Fibroblast of skin of abdomen (primary cell): Measurements from ENCODE around the gene PIP5K1C.
A peak's percentile ranks its signal among the peaks of the same experiment; 100 is the strongest.
"Not testable (repeated sequence)": the region's sequence is repeated elsewhere in the genome, so short reads cannot be mapped to it uniquely, and the experiment has no call there.

ENCODE experiments used
- DNase-seq: peaks from one replicate; pipeline ENCODE4 v3.0.0-alpha.2; 2013

The PIP5K1C gene

DNA sequence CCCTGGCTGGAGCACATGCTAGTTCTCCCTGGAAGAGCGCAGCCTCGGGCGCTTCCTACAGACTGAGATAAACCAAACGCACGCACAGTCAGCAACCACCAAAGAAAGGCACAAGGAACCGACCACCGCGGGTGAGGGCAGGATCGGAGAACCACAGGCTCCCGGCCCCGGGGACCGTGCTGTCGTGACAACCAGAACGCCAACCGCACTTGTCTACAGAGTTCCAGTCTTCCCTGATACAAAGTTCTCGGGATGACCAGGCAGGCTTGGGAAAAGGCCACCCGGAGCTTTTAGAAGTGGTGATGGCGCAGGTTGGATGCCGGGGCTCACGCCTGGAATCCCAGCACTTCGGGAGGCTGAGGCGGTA, 40.5 kb downstream of the PIP5K1C start:
- no peak for DNase-seq

DNA sequence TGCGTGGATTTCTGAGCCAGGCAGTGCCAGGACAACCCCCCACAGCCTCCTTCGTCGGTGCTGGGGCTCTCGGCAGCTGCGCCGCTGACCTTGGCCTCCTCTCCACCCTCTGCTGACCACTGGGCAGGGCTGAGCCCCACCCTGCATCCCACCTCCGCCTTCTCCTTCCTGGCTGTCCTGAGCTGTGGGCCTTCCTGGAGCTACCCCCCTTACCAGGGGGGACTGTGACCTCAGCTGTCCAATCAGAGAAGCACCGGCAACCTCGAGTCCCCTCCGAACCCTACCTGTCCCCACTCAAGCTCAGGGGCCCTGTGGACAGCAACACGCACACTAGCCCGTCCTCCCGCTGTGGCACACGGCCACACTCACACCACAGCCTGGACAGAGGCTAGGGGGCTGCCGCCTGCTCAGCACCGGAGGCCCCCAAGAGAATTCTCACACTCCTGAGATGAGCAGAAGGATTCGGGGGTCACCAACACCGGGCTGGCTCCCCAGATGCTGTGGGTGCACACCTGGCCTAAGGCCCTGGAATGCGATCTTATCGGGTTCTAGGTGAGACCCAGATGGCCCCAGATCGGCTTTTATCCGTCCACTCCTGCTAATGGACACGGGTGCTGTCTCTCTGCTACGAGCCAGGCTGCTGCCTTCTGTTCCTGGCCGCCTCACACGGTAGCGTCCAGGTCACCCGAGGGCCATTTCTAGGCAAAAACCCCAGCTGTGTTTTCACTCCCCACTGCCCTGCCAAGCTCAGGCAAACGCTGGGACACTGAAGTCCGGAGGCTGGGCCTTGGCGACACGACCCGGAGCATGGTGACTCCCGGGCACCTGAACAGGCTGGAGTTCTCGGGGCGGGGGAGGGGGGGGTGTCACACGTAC, 41.2 kb downstream of the PIP5K1C start:
- DNase-seq = no peak

DNA sequence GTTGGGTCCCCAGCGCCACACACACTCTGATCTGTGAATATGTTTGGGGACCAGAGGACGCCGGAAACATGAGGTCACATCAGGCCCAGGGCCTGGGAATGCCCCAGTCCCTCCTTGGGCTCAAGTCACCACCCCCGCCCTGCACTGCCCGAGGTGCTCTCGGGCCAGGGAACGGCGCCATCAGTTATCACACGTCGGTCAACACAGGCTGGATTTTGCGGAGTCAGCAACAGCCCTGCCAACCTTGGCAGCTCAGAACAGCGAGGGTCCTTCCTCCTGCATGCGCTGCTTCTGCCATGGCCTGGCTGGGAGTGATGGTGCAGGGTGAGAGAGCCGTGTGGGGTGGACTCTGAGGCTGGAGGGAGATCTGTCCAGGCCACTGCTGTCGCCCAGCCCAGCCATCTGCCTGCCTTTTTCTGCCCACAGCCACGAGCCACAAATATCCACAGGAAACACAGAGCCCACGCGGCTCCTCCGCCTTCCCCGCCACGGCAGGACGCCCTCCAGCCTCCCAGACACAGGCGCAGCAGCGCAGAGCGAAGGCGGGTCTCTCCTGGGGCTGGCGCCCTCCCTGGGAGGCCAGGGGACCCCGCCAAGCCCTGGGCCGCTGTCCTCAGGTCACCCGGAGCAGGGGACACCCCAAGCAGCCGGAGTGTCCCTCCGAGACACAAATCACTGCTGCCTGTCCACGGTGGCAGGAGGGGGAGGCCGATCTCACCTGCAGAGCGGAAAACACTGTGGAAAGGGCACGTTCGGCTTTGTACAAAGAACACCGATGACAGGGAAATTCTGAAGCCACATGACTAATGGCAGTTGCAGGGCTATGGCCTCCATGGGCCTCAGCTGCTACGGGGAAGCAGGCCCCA, 42.0 kb downstream of the PIP5K1C start:
- DNase-seq = no peak

DNA sequence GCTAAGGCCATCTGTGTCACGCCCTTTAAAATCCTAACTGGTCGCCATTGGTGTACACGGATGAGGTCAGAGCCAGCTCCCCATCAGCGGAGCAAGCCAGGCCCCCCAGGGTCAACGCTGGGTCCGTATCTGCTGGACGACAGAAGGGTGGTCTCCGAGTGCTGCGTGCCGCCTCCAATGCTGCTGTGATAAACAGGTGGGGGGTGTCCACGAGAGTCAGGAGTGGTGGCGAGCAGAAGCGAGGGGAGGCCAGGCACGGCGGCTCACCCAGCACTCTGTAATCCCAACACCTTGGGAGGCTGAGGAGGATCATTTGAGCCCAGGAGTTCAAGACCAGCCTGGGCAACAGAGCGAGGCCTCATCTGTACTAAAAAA, 42.9 kb downstream of the PIP5K1C start:
- no peak for DNase-seq

DNA sequence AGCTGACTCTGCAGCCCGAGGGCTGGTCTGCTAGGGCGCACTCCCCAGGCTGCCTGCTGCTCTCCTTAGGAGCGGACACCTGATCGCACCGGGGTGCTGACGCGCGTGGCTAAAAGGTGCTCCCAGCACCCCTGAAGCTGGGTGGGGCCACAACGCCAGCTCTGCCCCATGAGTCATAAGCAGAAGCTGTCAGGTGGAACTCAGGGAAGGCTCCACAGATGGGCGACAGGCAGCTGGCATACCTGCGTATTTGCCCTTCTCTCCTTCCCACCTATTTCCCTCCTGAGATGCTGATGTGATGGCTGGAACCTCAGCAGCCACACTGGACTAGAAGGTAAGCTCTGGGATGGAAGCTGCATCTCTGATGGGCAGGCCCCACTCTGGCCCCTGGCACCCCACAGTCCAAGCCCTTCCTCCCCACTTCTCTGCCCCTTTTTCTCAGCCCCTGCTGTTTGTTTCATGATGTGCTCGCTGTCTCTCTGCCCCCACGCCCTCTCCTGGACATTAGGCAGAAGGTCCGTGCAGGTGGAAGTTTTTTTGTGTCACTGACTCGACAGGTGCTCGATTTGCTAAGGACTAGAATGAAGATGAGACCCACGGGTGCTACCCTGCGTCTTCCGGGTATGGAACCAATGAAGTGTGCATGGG, 43.4 kb downstream of the PIP5K1C start:
- no peak for DNase-seq

DNA sequence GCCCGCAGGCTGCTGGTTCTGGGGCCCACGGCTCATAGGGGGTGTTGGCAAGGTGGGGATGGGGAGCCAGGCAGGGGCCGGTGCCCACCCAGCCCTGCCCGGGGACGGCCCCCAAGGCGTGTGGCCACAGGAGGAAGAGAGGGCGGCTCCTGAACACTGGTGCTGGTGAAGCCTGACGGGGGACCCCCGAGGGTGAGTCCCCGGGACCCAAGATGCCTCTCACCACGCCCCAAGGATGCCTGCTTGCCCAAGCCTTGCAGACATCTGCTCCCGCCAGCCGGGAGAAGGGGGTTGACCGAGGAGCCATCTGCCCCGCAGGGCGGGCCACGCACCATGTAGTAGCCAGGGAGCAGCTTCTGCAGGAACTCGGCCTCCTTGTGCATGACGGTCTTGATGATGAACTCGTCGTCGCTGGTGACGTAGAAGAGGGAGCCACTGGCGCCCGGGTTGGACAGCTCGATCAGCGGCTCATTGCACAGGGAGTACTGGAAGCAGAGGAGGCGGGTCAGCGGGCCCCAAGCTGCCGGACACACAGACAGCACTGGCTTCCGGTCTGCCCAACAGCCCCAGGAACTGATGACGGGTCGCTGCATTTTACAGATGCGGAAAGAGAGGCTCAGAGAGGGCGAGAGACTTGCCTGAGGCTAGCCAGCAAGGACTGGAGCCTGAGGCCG, 44.1 kb downstream of the PIP5K1C start:
- peak; percentile 50 for DNase-seq

DNA sequence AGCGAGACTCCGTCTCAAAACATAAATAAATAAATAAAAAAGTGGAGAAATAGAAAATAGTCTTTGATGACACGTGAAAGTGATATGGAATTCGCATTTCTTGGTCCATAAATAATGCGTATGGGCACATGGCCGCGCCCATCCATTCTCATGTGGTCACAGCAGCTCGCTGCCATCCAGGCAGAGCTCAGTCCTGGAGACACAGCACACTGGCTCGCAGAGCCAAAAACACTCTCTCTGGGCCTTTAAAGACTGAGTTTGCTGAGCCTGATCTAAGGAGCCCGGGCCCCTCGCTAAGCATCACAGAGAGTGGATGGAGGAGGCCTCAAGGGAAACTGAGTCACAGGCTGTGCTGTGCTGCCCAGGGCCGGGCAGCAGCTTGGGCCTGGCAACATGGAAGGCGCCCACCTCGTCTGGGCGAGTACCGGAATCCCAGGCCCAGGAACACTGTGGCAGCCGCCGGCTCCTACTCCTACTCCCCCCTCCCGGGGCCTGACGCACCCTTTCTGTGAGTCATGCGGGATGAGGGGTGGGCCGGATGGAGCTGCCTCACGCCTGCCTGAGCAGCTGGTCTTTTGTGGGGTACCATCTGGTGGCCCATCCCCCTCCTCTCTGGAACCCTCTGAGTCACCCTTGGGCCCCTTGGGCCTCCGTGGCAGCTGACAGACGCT, 44.7 kb downstream of the PIP5K1C start:
- DNase-seq = peak; percentile 97

DNA sequence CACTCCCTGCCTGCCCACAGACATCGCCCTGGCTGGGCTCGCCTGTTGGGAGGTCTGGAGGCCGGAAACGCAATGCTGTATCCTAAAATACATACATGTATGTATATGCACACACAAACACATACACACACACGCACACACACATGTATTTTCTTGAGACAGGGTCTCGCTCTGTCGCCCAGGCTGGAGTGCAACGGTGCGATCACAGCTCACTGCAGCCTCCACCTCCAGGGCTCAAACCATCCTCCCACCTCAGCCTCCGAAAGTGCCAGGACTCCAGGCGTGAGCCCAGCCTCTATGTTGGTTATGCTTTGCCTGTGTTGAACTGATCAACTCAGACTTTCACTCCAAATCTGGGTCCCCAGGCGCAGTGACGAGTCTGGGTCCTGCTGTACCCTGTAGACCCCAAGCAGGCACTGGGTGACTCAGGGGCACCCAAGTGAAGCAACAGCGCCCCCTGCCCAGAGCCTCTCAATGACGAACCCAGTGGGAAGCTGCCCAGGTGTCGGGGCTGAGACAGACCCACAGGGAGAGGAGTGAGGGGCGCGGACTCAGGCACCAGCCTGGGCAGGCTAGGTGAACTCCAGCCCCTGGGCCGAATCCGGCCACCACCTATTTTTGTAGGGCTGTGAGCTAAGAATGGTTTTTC, 46.3 kb downstream of the PIP5K1C start:
- no peak for DNase-seq

DNA sequence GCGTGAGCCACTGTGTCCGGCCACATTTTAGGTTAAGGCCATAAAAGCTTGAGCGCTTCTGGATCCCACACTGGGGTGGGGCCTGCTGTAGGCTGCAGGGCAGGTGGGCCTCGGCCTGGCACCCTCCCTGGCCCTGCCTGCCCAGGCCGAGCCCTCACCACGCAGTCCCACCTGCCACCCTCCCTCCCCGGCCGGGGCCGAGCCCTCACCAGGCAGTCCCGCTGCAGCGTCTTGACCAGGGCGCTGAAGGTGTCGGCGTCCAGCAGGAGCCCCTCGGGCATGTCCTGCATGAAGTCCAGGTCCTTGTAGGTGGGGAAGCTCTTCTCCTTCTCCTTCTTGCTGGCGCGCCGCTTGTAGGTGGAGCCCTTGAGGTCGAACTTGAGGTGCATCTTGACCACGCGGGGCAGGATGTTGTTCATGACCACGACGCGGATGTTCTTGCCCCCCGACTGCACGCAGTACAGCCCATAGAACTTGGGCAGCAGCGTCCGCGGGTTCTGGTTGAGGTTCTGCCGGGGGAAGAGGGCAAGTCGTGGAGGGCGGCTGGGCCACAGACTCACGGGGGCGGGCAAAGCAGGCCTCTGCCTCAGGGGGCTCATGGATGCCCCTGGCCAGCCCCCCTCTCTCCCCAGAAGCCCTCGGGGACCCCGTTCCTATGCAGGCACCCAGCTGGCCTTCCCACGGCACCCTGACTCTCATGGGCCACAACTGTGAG, 47.0 kb downstream of the PIP5K1C start:
- no peak for DNase-seq

DNA sequence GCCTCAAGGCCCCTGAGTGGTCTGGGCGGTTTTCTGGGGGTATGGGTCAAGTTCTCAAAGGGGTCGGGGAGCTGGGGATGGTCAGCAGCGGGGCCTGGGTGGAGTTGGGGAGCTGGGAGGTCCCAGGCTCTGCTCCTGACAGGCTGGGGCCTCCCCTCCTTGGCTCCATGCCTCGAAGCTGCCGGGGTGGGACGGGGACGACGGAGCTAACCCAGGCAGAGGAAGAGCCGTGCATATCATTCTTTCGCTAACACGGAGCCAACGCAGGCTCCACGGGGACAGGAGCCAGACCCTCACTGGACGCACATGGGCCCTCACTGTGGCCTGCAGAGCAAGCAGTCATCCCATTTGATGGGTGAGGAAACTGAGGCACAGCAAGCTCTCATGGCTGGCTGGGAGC, 47.8 kb downstream of the PIP5K1C start:
- DNase-seq = no peak

DNA sequence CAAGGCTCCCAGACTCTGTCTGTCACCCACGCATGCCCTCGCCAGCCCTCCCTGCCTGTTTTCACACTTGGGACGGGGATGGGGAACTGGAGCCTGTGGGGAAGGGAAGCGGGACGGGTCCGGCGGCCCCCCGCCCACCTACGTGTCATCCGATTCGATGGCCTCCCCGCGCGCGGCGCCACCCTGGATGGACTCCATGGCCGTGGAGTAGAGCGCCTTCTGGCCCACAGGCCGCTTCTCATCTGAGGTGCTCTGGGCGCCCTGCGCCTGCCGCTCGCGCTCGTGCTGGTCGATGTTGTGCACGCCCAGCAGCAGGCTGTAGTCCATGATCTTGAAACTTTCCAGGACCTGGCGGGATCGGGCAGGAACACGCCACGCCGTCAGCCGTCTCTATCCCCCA, 48.6 kb downstream of the PIP5K1C start:
- DNase-seq = no peak

DNA sequence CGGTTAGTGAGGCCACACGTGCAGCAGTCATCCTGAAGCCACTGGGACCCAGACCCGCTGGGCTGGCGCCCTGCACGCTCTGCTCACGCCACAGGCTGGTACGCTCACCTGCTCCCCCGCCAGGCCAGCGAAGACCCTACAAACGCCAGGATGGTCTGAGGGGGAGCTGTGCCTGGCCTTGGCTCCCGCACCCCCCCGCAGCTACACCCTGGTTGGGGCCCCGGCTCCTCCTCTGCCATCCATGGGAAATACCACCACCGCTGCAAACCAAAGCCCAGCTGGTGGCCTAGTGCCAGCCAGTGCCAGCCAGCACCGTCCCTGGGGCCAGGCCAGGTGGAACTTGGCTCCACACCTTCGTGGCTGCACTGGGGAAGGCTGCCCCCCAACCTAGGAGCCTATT, 50.4 kb downstream of the PIP5K1C start:
- DNase-seq = no peak

DNA sequence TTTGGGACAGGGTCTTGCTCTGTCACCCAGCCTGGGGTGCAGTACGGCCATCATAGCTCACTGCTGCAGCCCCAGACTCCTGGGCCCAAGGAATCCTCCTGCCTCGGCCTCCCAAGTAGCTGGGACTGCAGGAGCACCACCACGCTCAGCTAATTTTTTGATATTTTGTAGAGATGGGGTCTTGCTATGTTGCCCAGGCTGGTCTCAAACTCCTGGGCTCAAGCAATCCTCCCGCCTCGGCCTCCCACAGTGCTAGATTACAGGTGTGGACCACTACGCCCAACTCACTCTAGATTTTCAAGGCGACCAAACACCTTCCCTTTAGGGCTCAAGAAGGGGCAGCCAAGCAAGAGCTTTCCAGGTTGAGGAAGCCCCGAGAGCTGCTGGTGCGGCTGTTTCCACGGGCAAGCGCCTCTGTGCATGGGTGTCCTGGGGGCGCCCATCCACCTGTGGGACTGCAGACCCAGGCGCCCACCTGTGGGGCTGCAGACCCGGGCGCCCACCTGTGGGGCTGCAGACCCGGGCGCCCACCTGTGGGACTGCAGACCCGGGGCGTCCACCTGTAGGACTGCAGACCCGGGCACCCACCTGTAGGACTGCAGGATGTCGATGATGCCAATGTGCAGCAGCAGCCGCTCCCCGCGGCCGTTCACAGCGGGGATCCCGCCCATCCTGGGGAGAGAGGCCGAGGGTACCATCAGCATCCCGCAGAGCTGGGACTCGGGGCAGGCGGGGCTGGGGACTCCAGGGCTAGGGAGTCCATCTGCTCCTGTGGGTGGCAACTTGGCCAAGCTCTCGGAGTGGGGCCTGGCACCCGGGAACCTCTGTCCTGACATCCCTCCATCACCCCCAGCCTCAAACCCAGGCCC, 52.0 kb downstream of the PIP5K1C start:
- no peak for DNase-seq

DNA sequence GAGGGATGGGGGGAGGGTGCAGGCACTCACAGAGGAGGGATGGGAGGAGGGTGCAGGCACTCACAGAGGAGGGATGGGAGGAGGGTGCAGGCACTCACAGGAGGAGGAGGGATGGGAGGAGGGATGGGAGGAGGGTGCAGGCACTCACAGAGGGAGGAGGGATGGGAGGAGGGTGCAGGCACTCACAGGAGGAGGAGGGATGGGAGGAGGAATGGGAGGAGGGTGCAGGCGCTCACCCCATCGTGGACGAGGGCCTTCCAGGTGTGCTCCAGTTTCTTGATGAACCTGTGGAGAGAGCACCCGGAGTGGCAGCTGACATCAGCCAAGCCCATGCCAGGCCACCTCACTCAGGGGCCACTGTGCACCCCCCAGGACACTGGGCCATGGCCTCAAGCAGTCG, 53.2 kb downstream of the PIP5K1C start:
- DNase-seq = not testable (repeated sequence)

DNA sequence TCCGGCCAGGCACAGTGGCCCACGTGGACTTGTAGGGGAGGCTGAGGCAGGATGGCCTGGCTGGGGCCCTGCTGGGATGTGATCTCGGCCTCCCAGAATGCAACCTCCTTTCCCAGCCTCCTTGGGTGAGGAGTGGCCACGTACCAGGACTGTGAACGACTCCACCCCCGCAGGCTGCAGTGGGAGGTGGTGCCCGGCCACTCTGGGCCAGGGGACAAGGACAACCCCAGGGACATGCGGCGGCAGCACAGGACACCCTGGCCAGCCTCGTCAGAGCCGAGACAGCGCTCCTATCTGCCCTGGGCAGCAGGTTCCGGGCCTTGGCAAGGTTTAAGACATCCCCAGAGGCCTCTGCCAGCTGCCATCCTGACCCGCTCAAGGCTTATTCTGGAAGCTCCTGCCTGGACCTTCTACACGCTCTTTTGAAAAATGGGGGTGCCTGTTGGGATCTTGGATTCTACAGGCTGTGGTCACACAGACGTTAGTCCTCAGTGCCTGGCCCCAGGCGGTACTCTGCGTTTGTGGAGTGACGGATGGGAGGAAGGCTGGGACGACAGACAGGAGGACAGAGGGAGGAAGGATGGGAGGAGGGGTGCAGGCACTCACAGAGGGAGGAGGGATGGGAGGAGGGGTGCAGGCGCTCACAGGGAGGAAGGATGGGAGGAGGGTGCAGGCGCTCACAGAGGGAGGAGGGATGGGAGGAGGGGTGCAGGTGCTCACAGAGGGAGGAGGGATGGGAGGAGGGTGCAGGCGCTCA, 53.8 kb downstream of the PIP5K1C start:
- no peak for DNase-seq

DNA sequence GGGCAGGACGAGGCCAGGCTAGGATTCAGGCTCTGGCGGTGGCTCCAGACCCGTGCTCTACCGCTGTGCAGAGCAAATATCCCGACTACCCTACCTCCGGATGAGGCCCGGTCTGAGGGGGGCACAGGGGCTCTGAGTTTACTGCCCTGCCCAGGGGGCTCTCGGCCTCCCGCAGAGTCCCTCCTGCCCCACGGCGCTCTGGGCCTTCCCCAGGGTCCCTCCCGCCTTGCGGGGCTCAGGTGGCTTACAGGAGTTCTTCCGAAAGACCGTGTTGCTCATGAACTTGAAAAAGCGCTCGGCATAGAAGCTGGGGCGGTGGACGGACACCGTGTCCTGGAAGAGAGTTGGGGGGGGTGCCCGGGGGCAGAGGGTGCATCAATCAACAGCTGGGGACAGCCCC, 54.5 kb downstream of the PIP5K1C start:
- no peak for DNase-seq

DNA sequence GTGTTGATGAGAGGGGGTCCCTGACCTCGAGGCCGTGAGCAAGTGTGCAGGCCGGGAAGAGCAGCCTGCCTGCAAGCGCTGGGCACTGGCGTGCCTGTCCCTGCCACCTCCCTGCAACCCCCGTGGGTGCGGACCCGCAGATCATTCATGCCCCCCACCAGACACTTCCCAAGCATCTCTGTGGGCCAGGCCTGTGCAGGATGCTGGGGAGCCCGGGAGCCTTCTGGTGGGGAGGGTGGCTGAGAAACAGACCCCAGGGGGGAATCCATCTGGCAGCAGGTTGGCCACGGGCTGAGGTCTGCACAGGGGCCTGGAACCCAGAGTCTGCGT, 55.2 kb downstream of the PIP5K1C start:
- DNase-seq = no peak

DNA sequence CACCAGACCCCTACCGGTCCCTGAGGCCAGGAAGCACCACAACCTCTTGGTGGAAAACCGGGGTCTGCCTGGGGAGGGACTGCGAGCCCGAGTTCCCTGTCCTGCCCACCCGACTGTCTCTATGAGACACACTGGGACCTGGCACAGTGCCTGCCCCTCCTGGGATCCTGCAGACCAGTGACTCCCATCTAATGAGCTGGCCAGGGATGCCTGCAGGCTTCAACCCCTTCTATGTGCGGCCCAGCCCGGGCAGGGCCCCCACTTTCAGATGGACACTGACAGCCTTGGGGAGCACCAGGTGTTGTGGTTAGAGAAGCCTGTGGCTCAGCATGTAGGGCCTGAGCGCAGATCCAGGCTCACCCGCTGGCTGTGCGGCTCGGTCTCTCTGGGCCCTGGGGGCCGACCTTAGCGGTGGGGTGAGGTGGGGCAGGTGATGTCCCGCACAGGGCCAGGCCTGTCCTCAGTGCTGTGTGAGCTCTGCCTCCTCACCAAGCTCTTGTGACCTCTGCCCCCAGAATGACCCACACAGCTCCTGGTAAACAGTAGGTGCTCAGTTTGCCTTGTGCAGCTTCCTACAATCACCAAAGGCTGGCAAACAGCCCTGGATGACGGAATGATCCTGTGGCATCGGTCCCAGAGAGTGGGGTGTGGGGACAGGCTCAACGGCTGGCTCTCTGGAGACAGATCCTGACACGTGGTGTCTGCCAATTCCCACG, 55.8 kb downstream of the PIP5K1C start:
- DNase-seq = no peak
